HG02759 (cell line): ENCODE data around the gene EPHA5.

ENCODE experiments used
- ATAC-seq: cut with Tn5 transposase; IDR thresholded peaks from one replicate; pipeline ENCODE4 v1.9.1; 2021; ENCODE audit warnings: mild to moderate bottlenecking, moderate library complexity; ENCODE audit not compliant: unreplicated experiment

EPHA5 gene

GRCh38 chr4:65508168-65508567, 162.1 kb downstream of the EPHA5 start:
- ATAC-seq: no peak

GRCh38 chr4:65502131-65502701, 168.1 kb downstream of the EPHA5 start:
- no peak for ATAC-seq

GRCh38 chr4:65498606-65499005, 171.7 kb downstream of the EPHA5 start:
- no peak for ATAC-seq

- ATAC-seq: no peak
Measured at GRCh38 chr4:65495439-65495838, 174.8 kb downstream of the EPHA5 start.

- no peak for ATAC-seq
Measured at GRCh38 chr4:65482410-65482809, 187.9 kb downstream of the EPHA5 start.

GRCh38 chr4:65472531-65472930, 197.8 kb downstream of the EPHA5 start:
- ATAC-seq: no peak

GRCh38 chr4:65467068-65467680, 203.1 kb downstream of the EPHA5 start:
- ATAC-seq: no peak

- ATAC-seq: no peak
Measured at GRCh38 chr4:65461781-65462180, 208.5 kb downstream of the EPHA5 start.

GRCh38 chr4:65457011-65457410, 213.3 kb downstream of the EPHA5 start:
- ATAC-seq: no peak

GRCh38 chr4:65456579-65456978, 213.7 kb downstream of the EPHA5 start:
- no peak for ATAC-seq

GRCh38 chr4:65453398-65453797, 216.9 kb downstream of the EPHA5 start:
- ATAC-seq: no peak

GRCh38 chr4:65450899-65451298, 219.4 kb downstream of the EPHA5 start:
- ATAC-seq: no peak

GRCh38 chr4:65437102-65437501, 233.2 kb downstream of the EPHA5 start:
- no peak for ATAC-seq

- ATAC-seq: no peak
Measured at GRCh38 chr4:65422109-65422508, 248.2 kb downstream of the EPHA5 start.

- no peak for ATAC-seq
Measured at GRCh38 chr4:65420036-65420435, 250.3 kb downstream of the EPHA5 start.

- ATAC-seq: no peak
Measured at GRCh38 chr4:65416891-65417290, 253.4 kb downstream of the EPHA5 start.

- ATAC-seq: no peak
Measured at GRCh38 chr4:65407483-65407882, 262.8 kb downstream of the EPHA5 start.

- ATAC-seq: no peak
Measured at GRCh38 chr4:65401083-65401482, 269.2 kb downstream of the EPHA5 start.

- no peak for ATAC-seq
Measured at GRCh38 chr4:65399084-65399483, 271.2 kb downstream of the EPHA5 start.

GRCh38 chr4:65393078-65393477, 277.2 kb downstream of the EPHA5 start:
- peak; percentile 55 for ATAC-seq

GRCh38 chr4:65392488-65392887, 277.8 kb downstream of the EPHA5 start:
- no peak for ATAC-seq

- no peak for ATAC-seq
Measured at GRCh38 chr4:65391814-65392213, 278.5 kb downstream of the EPHA5 start.

- ATAC-seq: no peak
Measured at GRCh38 chr4:65391382-65391781, 278.9 kb downstream of the EPHA5 start.
